WTC11 (cell line): Measurements from ENCODE around the gene KAT8.
A peak's percentile ranks its signal among the peaks of the same experiment; 100 is the strongest.

Experiments
- TCF7 ChIP-seq: sonication (generic); formaldehyde crosslinking; IDR thresholded peaks from 2 replicates; pipeline ENCODE4 v1.8.0; 2022; ENCODE audit warnings: mild to moderate bottlenecking, low read depth, missing genetic modification reagents, moderate library complexity
- TF ChIP-seq, protein P1 (sequence below): sonication (generic); formaldehyde crosslinking; IDR thresholded peaks from 2 replicates; pipeline ENCODE4 v1.8.1; 2023; ENCODE audit warnings: mild to moderate bottlenecking, missing genetic modification reagents, moderate library complexity
- TF ChIP-seq, protein P2 (sequence below): fragments of 200-600 bp; IDR thresholded peaks from 2 replicates; pipeline ENCODE4 v1.8.0; 2022; ENCODE audit warnings: antibody characterized with exemption

DNA sequence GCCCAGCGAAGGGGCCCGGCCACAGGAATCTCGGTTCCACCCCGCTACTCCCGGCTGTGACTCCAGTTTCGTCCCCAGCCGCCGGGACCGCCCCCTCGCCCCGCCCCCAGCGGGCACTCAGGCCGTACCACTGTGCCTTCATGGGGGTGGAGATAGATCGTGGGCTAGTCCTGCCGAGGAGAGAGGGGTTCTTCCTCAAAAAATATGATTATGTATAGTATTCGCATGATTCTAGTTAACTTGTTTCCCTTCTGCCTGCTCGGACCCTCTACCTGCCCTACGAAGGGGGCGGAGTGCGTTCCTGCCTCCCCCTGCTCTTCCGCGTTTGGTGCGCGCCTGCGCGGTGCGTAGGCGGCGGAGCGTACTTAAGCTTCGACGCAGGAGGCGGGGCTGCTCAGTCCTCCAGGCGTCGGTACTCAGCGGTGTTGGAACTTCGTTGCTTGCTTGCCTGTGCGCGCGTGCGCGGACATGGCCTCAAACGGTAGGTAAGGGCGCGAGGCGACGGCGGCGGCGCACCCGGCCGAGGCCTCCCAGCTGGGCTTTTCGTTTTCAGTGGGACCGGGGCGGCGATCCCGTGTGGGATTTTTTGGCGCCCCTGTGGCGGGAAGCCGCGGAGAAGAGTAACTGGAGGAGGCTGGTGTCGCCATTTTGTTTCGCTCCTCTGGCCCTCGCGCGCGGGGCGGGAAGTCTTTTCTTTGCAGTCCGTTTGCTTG lies 62.4 kb downstream of the KAT8 start, which contains the start of gene FUS:
- 0 out of 2 replicates have a peak, but pooled peaks have one; percentile 38 for TF ChIP-seq TCF7
- TF ChIP-seq, protein P1, sequence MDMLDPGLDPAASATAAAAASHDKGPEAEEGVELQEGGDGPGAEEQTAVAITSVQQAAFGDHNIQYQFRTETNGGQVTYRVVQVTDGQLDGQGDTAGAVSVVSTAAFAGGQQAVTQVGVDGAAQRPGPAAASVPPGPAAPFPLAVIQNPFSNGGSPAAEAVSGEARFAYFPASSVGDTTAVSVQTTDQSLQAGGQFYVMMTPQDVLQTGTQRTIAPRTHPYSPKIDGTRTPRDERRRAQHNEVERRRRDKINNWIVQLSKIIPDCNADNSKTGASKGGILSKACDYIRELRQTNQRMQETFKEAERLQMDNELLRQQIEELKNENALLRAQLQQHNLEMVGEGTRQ (CRISPR knock-in tag) = no peak
- TF ChIP-seq, protein P2, sequence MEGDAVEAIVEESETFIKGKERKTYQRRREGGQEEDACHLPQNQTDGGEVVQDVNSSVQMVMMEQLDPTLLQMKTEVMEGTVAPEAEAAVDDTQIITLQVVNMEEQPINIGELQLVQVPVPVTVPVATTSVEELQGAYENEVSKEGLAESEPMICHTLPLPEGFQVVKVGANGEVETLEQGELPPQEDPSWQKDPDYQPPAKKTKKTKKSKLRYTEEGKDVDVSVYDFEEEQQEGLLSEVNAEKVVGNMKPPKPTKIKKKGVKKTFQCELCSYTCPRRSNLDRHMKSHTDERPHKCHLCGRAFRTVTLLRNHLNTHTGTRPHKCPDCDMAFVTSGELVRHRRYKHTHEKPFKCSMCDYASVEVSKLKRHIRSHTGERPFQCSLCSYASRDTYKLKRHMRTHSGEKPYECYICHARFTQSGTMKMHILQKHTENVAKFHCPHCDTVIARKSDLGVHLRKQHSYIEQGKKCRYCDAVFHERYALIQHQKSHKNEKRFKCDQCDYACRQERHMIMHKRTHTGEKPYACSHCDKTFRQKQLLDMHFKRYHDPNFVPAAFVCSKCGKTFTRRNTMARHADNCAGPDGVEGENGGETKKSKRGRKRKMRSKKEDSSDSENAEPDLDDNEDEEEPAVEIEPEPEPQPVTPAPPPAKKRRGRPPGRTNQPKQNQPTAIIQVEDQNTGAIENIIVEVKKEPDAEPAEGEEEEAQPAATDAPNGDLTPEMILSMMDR = no peak
